Endodermal cell (in vitro differentiated cells): ENCODE results near the gene VPS13D. TPM values are rescaled to one million over a fixed set of nuclear protein-coding genes. Genes with fewer than 3 reads are reported as not detected.
A peak's percentile ranks its signal among the peaks of the same experiment; 100 is the strongest.

Source experiments
- DNase-seq: peaks from one replicate; pipeline ENCODE4 v3.0.0-alpha.2; 2017
- H3K27ac ChIP-seq: 2 replicates; pipeline ENCODE4 v1.5.1; 2013; ENCODE audit warnings: mild to moderate bottlenecking, low read depth, low read length, moderate library complexity
- H3K27me3 ChIP-seq: 2 replicates; pipeline ENCODE4 v1.6.1; 2013; ENCODE audit warnings: mild to moderate bottlenecking, low read length, moderate library complexity; ENCODE audit not compliant: insufficient read depth, control insufficient read depth, poor library complexity, severe bottlenecking
- H3K36me3 ChIP-seq: 2 replicates; pipeline ENCODE4 v1.7.0; 2013; ENCODE audit warnings: mild to moderate bottlenecking, low read length, moderate library complexity; ENCODE audit not compliant: control insufficient read depth, insufficient read depth
- H3K4me1 ChIP-seq: one replicate; pipeline ENCODE4 v1.7.0; 2013; ENCODE audit warnings: low read length; ENCODE audit not compliant: control insufficient read depth, insufficient read depth
- H3K4me3 ChIP-seq: 2 replicates; pipeline ENCODE4 v1.5.1; 2013; ENCODE audit warnings: mild to moderate bottlenecking, low read length, moderate library complexity
- H3K9ac ChIP-seq: 2 replicates; pipeline ENCODE4 v1.6.1; 2013; ENCODE audit warnings: mild to moderate bottlenecking, low read length, moderate library complexity; ENCODE audit not compliant: poor library complexity, severe bottlenecking; ENCODE audit errors: extremely low read depth
- H3K9me3 ChIP-seq: 2 replicates; pipeline ENCODE4 v1.6.1; 2013; ENCODE audit warnings: mild to moderate bottlenecking, low read length, moderate library complexity; ENCODE audit not compliant: control insufficient read depth
- H3K27ac Mint-ChIP-seq: 2 replicates; pipeline ENCODE4 v1.8.0; 2020; ENCODE audit warnings: mixed read lengths
- H3K27me3 Mint-ChIP-seq: 2 replicates; pipeline ENCODE4 v1.8.0; 2021; ENCODE audit warnings: mild to moderate bottlenecking, mixed read lengths; ENCODE audit not compliant: insufficient read depth
- H3K36me3 Mint-ChIP-seq: 2 replicates; pipeline ENCODE4 v1.8.0; 2020; ENCODE audit warnings: low read depth, mixed read lengths
- H3K4me1 Mint-ChIP-seq: 2 replicates; pipeline ENCODE4 v1.8.0; 2020; ENCODE audit warnings: mixed read lengths
- H3K4me3 Mint-ChIP-seq: 2 replicates; pipeline ENCODE4 v1.8.0; 2020; ENCODE audit warnings: mild to moderate bottlenecking, moderate library complexity, mixed read lengths
- H3K9me3 Mint-ChIP-seq: 2 replicates; pipeline ENCODE4 v1.8.0; 2020; ENCODE audit warnings: mild to moderate bottlenecking, mixed read lengths
- WGBS, 2 experiments: methylation state at CpG; one replicate each; pipeline versions ENCODE4 v1.1.5 to v1.1.7; 2013; ENCODE audit warnings: missing lambda C conversion rate in 2 of 2, mixed read lengths in 1 of 2; ENCODE audit not compliant: insufficient coverage in 1 of 2, insufficient read length in 1 of 2; 5-methylcytosine and 5-hydroxymethylcytosine counted together
- total RNA-seq, 2 donors: library from RNA; stranded (reverse); fragmentation: NEBNext Ultra II Directional in 1 of 2; extraction: Animal tissue kit (Norgen Biotek cat#: 25700) in 1 of 2; gene quantifications; 2 replicates in 1 of 2; 3 replicates in 1 of 2; pipeline ENCODE4 v1.2.1, GENCODE V29; 2021
- TF ChIP-seq, protein P1 (sequence below): fragments of 200-600 bp; sonication (generic); conservative IDR thresholded peaks from 2 replicates; pipeline ENCODE4 v1.5.0; 2021; ENCODE audit warnings: antibody characterized with exemption, mild to moderate bottlenecking

VPS13D gene
- total RNA-seq, 2 donors from 2014 or later, result 32.5 to 36.7 TPM

DNA sequence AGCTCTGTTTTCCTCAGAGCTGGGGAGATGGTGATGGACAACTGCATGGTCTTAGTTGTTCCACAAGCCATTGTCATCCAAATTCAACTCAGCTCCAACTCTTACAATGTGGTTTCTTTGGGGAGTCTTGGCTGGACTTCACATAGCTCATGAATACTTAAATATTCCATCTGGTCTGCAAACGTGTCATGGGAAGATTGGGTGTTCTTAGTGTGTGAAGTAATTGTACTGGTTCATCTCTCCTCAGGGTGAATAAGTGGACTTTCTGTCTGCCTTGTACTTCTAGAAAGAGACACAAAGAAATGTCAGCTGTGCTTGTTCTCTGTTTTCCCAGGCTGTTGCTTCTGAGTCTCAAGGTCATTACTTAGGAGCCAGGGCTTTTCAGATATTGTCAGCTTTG lies 106.6 kb downstream of the VPS13D start:
- no peak for DNase-seq
- no peaks in the 10 kb centered on the region for H3K9me3 ChIP-seq
- H3K9ac ChIP-seq, result no peak overlapping the region
- H3K27ac ChIP-seq, result peak overlapping the region; percentile 86
- TF ChIP-seq, protein P1, sequence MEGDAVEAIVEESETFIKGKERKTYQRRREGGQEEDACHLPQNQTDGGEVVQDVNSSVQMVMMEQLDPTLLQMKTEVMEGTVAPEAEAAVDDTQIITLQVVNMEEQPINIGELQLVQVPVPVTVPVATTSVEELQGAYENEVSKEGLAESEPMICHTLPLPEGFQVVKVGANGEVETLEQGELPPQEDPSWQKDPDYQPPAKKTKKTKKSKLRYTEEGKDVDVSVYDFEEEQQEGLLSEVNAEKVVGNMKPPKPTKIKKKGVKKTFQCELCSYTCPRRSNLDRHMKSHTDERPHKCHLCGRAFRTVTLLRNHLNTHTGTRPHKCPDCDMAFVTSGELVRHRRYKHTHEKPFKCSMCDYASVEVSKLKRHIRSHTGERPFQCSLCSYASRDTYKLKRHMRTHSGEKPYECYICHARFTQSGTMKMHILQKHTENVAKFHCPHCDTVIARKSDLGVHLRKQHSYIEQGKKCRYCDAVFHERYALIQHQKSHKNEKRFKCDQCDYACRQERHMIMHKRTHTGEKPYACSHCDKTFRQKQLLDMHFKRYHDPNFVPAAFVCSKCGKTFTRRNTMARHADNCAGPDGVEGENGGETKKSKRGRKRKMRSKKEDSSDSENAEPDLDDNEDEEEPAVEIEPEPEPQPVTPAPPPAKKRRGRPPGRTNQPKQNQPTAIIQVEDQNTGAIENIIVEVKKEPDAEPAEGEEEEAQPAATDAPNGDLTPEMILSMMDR, result no peak
- H3K4me1 ChIP-seq, result no peaks in the 10 kb centered on the region
- H3K27me3 Mint-ChIP-seq, result no peaks in the 10 kb centered on the region
- H3K36me3 Mint-ChIP-seq, result peaks cover 41% of the 10 kb centered on the region
- H3K4me3 Mint-ChIP-seq, result no peak overlapping the region
- H3K9me3 Mint-ChIP-seq, result no peaks in the 10 kb centered on the region
- H3K27me3 ChIP-seq, result no peaks in the 10 kb centered on the region
- H3K4me3 ChIP-seq, result no peak overlapping the region
- peaks cover 1% of the 10 kb centered on the region for H3K4me1 Mint-ChIP-seq
- peaks cover 50% of the 10 kb centered on the region for H3K36me3 ChIP-seq
- no peak overlapping the region for H3K27ac Mint-ChIP-seq
- WGBS, 2 experiments, result 82% methylated on average over 1 of the region's 1 CpG; no CpG with 5 or more reads in 1 of the 2 experiments

- Histone ChIP-seq H3K9ac (no peak overlapping the region), H3K4me3 (no peak overlapping the region), H3K36me3 (peaks cover 40% of the 10 kb centered on the region), H3K27me3 (no peaks in the 10 kb centered on the region), H3K9me3 (no peaks in the 10 kb centered on the region), H3K27ac (no peak overlapping the region), H3K4me1 (no peaks in the 10 kb centered on the region)
- H3K9me3 Mint-ChIP-seq, result no peaks in the 10 kb centered on the region
- peaks cover 1% of the 10 kb centered on the region for H3K4me1 Mint-ChIP-seq
- no peak overlapping the region for H3K4me3 Mint-ChIP-seq
- H3K27ac Mint-ChIP-seq, result no peak overlapping the region
- no peaks in the 10 kb centered on the region for H3K27me3 Mint-ChIP-seq
- H3K36me3 Mint-ChIP-seq, result peaks cover 39% of the 10 kb centered on the region
- TF ChIP-seq, protein P1, result no peak
- 91 to 100% methylated on average over 1 to 4 of the region's 4 CpGs for WGBS, 2 experiments
- DNase-seq, result no peak
Observed at GRCh38 chr1:12338017-12338416, 108.2 kb downstream of the VPS13D start.

GRCh38 chr1:12338823-12339222 lies 109.0 kb downstream of the VPS13D start:
- Mint-ChIP-seq H3K9me3 (no peaks in the 10 kb centered on the region), H3K27me3 (no peaks in the 10 kb centered on the region), H3K27ac (no peak overlapping the region), H3K4me3 (no peak overlapping the region), H3K4me1 (peaks cover 1% of the 10 kb centered on the region), H3K36me3 (peaks cover 35% of the 10 kb centered on the region)
- Histone ChIP-seq H3K27ac (no peak overlapping the region), H3K4me1 (no peaks in the 10 kb centered on the region), H3K9me3 (no peaks in the 10 kb centered on the region), H3K36me3 (peaks cover 36% of the 10 kb centered on the region), H3K9ac (no peak overlapping the region), H3K27me3 (no peaks in the 10 kb centered on the region), H3K4me3 (no peak overlapping the region)
- WGBS, 2 experiments, result 83 to 93% methylated on average over 1 of the region's 1 CpG
- TF ChIP-seq, protein P1, result no peak
- no peak for DNase-seq
